AG20443 (cell line): ENCODE data around the gene MED13L.
A peak's percentile ranks its signal among the peaks of the same experiment; 100 is the strongest.
"Not testable (repeated sequence)": the region's sequence is repeated elsewhere in the genome, so short reads cannot be mapped to it uniquely, and the experiment has no call there.

Experiments used
- DNase-seq: peaks from one replicate; pipeline ENCODE4 v3.0.0; 2012; ENCODE audit warnings: low spot score, mixed read lengths

MED13L gene

DNA sequence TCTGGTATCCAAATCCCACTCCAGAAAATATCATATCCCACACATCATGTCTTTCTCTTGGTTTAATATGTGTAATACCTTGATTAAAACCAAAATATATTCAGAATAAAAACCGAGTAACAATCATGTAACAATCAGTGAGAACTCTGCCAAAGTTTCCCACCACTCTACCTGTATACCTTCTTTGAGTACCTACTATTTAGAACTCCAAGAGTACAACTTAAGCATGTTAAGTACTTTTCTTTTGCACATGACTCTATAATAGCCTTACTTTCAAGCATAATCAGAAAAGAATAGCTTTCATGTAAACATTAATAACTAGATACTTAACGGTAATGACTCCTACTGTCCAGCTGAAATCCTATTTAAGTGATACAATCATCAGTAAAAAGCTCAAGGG, 223.2 kb downstream of the MED13L start:
- DNase-seq = no peak

DNA sequence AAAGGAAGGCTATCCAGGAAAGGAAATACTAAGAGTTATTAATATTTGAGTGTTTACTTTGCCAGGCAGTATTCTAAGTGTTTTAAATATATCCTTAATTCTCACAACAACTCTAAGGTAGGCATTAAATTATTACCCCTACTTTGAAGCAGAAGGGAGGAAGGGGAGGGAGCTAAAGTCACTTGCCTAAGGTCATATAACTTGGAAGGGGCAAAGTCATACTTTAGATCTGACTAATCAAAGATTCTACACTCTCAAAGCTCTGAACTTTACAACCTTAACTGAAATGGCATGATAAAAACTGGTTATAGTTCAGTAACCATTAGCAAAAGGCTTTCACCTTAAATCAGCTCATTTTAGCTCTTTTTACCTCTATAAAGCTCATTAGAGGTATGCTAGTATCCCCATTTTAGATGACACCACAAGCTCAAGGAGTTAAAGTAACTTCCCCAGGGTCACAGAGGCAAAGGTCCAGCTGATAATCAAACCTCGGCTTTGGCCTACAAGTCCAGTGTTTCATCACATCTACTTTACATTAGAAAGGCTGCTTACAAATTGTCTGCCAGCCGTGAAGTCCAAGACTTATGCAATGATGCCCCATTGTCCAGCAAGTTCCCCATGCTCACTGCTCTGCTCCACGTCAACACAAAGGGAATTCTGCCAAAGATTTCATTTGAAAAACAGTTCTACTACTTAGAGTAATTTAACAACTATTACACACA, 223.9 kb downstream of the MED13L start:
- peak; percentile 73 for DNase-seq

DNA sequence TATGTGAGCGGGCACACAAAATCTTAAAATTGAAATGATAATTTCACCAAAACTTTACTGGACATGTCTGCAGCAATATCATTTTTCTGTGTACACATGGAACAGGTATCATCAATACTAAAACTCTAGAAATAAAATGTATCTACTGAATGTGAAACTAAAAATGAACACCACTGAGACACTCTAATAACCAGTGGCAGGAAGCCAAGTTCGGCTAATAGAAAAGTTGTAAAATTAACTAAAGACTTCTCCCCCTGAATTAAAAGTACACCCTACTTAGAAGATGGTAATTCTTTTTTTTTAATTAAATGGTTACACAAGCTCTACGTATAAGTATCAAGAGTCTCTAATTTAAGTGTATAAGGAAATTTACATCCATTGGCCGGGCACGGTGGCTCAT, 227.2 kb downstream of the MED13L start:
- DNase-seq = no peak

DNA sequence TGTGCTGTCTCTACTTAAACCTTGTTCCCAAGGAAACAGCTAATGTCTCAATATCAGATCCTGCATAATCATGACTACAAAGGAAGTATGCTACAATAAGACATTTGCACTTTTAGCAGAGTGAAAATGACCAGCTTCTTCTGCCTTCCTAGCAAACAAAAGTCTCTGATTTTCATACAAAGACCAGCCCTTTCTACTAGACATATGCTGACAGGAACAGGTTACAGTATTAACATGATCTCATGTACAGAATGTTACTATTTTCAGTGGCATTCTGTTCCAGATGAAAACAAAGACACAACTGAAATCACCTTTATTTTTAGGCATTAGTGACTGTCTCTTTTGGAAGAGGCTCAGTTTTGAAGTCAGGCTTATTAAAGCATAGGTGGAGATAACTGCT, 228.6 kb downstream of the MED13L start:
- DNase-seq = no peak

- no peak for DNase-seq
Observed at GRCh38 chr12:116046039-116046438, 231.5 kb downstream of the MED13L start.

GRCh38 chr12:116045150-116045549, 232.3 kb downstream of the MED13L start:
- DNase-seq = no peak

- no peak for DNase-seq
Observed at GRCh38 chr12:116043659-116044535, 233.6 kb downstream of the MED13L start.

GRCh38 chr12:116040402-116040801, 237.1 kb downstream of the MED13L start:
- peak; percentile 16 for DNase-seq

- DNase-seq = peak; percentile 11
Observed at GRCh38 chr12:116039081-116039480, 238.4 kb downstream of the MED13L start.

GRCh38 chr12:116037941-116038837, 239.3 kb downstream of the MED13L start:
- peak; percentile 37 for DNase-seq

DNA sequence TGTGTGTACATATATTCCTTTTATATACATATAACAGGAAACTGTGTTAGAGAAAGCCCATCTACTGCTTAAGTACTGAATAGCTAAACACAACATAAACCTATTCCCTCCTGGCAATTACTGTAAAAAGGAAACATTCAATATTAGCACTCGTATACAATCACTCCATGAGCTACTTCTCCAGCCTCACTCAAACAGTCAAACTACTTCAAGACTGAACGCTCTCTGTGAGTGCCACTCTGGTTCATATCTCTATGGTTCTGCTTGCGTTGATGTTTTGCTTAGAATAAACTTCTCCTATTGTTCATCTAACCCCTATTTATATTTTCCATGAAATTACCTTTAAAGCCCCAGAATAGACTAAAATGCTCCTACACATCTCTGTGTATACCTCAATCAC, 243.7 kb downstream of the MED13L start:
- DNase-seq = no peak

- DNase-seq = not testable (repeated sequence)
Observed at GRCh38 chr12:116031624-116032023, 245.9 kb downstream of the MED13L start.

- no peak for DNase-seq
Observed at GRCh38 chr12:116028619-116029018, 248.9 kb downstream of the MED13L start.

GRCh38 chr12:116027551-116027821, 250.0 kb downstream of the MED13L start:
- DNase-seq = no peak

- no peak for DNase-seq
Observed at GRCh38 chr12:116026768-116027550, 250.5 kb downstream of the MED13L start.

GRCh38 chr12:116026346-116026745, 251.1 kb downstream of the MED13L start:
- no peak for DNase-seq

DNA sequence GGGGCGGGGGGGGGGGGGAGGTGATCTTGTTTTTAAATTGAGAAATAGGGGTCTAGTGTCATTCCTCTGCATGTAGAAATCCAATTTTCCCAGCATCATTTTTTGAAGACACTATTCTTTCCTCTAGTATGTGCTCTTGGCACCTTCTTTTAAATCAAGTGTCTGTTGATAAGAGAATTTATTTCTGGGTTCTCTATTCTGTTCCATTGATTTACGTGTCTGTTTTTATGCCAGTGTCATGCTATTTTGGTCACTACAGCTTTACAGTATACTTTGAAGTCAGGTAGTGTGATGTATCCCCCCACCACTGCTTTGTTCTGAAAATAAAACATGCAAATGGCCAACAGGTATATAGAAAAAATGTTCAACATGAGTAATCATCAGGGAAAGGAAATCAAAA, 252.7 kb downstream of the MED13L start:
- no peak for DNase-seq

- no peak for DNase-seq
Observed at GRCh38 chr12:116019415-116019814, 258.1 kb downstream of the MED13L start.

DNA sequence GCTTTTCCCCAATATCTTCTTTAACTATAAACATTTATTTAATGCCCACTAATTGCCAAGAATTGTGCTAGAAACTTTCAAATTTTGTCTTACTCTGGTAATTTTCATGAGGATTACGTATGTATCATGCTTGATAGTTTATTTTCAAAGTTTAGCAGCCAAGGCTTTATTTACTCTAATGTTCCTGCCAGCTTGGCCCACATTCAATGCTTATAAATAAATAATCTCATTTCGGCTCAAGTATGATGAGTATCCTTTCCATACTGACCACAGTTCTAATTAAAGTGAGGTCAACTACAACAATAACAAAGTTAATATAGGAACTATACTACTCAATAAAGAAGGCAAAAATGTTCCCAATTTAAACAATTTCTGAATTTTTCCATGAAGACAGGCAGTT, 259.2 kb downstream of the MED13L start:
- DNase-seq = no peak

- DNase-seq = peak; percentile 55
Observed at GRCh38 chr12:116015525-116015924, 262.0 kb downstream of the MED13L start.

DNA sequence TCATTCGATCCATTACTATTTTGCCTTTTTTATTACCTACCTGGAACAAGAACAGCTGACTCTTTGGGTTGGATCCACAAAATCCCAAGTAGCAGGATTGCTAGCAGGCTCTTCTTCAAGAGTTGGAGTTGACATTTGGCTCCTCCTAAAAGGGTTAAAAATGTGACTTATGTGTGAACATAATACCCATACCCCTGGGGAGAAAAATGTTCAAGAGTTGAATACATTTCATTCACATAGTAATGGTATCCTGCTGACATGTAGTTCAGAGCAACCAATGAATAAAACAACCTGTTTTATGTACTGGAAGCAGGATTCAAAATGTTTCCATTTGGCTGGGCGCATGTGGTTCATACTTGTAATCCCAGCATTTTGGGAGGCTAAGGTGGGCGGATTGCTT, 264.7 kb downstream of the MED13L start:
- no peak for DNase-seq

- no peak for DNase-seq
Observed at GRCh38 chr12:116011217-116011616, 266.3 kb downstream of the MED13L start.
